Stimulated activated naive CD8-positive, alpha-beta T cell treated with anti-CD3 and anti-CD28 coated beads, Interleukin-15, Interleukin-2, amounts not matched to agents 100 ng/mL and 50 ng/mL, for 24 hours (primary cell): Measurements from ENCODE around the gene SLIT3.

Experiments
- H3K27ac Mint-ChIP-seq: one replicate; pipeline ENCODE4 v1.8.0; 2021; ENCODE audit warnings: mild to moderate bottlenecking, mixed read lengths
- H3K27me3 Mint-ChIP-seq: one replicate; pipeline ENCODE4 v1.8.0; 2021; ENCODE audit warnings: mixed read lengths
- H3K36me3 Mint-ChIP-seq: one replicate; pipeline ENCODE4 v1.8.0; 2021; ENCODE audit warnings: low read depth, mixed read lengths
- H3K4me1 Mint-ChIP-seq: one replicate; pipeline ENCODE4 v1.8.0; 2021; ENCODE audit warnings: low read depth, mixed read lengths
- H3K4me3 Mint-ChIP-seq: one replicate; pipeline ENCODE4 v1.8.0; 2021; ENCODE audit warnings: mild to moderate bottlenecking, mixed read lengths
- H3K9me3 Mint-ChIP-seq: one replicate; pipeline ENCODE4 v1.8.0; 2021; ENCODE audit warnings: mixed read lengths

The SLIT3 gene

GRCh38 chr5:169263591-169263990, 37.3 kb downstream of the SLIT3 start:
- Mint-ChIP-seq H3K9me3 (peaks cover 4% of the 10 kb centered on the region), H3K36me3 (no peaks in the 10 kb centered on the region), H3K27me3 (peaks cover 6% of the 10 kb centered on the region), H3K27ac (no peak overlapping the region), H3K4me1 (no peaks in the 10 kb centered on the region), H3K4me3 (no peak overlapping the region)

- no peak overlapping the region for H3K27ac Mint-ChIP-seq
- H3K9me3 Mint-ChIP-seq = peaks cover 4% of the 10 kb centered on the region
- H3K4me3 Mint-ChIP-seq = no peak overlapping the region
- no peaks in the 10 kb centered on the region for H3K4me1 Mint-ChIP-seq
- H3K27me3 Mint-ChIP-seq = peaks cover 6% of the 10 kb centered on the region
- no peaks in the 10 kb centered on the region for H3K36me3 Mint-ChIP-seq
Measured at GRCh38 chr5:169260896-169261569, 39.9 kb downstream of the SLIT3 start.

- no peak overlapping the region for H3K4me3 Mint-ChIP-seq
- H3K27me3 Mint-ChIP-seq = peaks cover 6% of the 10 kb centered on the region
- no peaks in the 10 kb centered on the region for H3K4me1 Mint-ChIP-seq
- H3K36me3 Mint-ChIP-seq = no peaks in the 10 kb centered on the region
- H3K9me3 Mint-ChIP-seq = peaks cover 4% of the 10 kb centered on the region
- no peak overlapping the region for H3K27ac Mint-ChIP-seq
Measured at GRCh38 chr5:169258372-169259000, 42.5 kb downstream of the SLIT3 start.

- Mint-ChIP-seq H3K27me3 (peaks cover 1% of the 10 kb centered on the region), H3K27ac (no peak overlapping the region), H3K4me3 (no peak overlapping the region), H3K36me3 (no peaks in the 10 kb centered on the region), H3K9me3 (peaks cover 4% of the 10 kb centered on the region), H3K4me1 (no peaks in the 10 kb centered on the region)
Measured at GRCh38 chr5:169256191-169256590, 44.7 kb downstream of the SLIT3 start.

GRCh38 chr5:169253071-169253470, 47.9 kb downstream of the SLIT3 start:
- no peak overlapping the region for H3K4me3 Mint-ChIP-seq

GRCh38 chr5:169251333-169252084, 49.4 kb downstream of the SLIT3 start:
- Mint-ChIP-seq H3K4me3 (no peak overlapping the region), H3K9me3 (no peaks in the 10 kb centered on the region), H3K4me1 (no peaks in the 10 kb centered on the region), H3K27me3 (peaks cover 3% of the 10 kb centered on the region), H3K27ac (no peak overlapping the region), H3K36me3 (no peaks in the 10 kb centered on the region)

More at GRCh38 chr5:169253071-169253470, 47.9 kb downstream of the SLIT3 start:
- no peak overlapping the region for H3K27ac Mint-ChIP-seq
- H3K9me3 Mint-ChIP-seq = no peaks in the 10 kb centered on the region
- H3K4me1 Mint-ChIP-seq = no peaks in the 10 kb centered on the region
- H3K36me3 Mint-ChIP-seq = no peaks in the 10 kb centered on the region
- no peaks in the 10 kb centered on the region for H3K27me3 Mint-ChIP-seq

GRCh38 chr5:169250887-169251286, 50.1 kb downstream of the SLIT3 start:
- no peaks in the 10 kb centered on the region for H3K4me1 Mint-ChIP-seq
- H3K9me3 Mint-ChIP-seq = no peaks in the 10 kb centered on the region
- H3K27ac Mint-ChIP-seq = no peak overlapping the region
- no peaks in the 10 kb centered on the region for H3K36me3 Mint-ChIP-seq
- H3K27me3 Mint-ChIP-seq = peaks cover 3% of the 10 kb centered on the region
- H3K4me3 Mint-ChIP-seq = no peak overlapping the region

- Mint-ChIP-seq H3K4me1 (no peaks in the 10 kb centered on the region), H3K4me3 (no peak overlapping the region), H3K36me3 (no peaks in the 10 kb centered on the region), H3K9me3 (no peaks in the 10 kb centered on the region), H3K27ac (no peak overlapping the region), H3K27me3 (peaks cover 3% of the 10 kb centered on the region)
Measured at GRCh38 chr5:169248996-169249395, 51.9 kb downstream of the SLIT3 start.

GRCh38 chr5:169248550-169248949, 52.4 kb downstream of the SLIT3 start:
- H3K4me3 Mint-ChIP-seq = no peak overlapping the region
- H3K27me3 Mint-ChIP-seq = peaks cover 4% of the 10 kb centered on the region
- no peaks in the 10 kb centered on the region for H3K4me1 Mint-ChIP-seq

GRCh38 chr5:169244812-169245211, 56.1 kb downstream of the SLIT3 start:
- no peak overlapping the region for H3K4me3 Mint-ChIP-seq
- no peak overlapping the region for H3K27ac Mint-ChIP-seq
- peaks cover 4% of the 10 kb centered on the region for H3K9me3 Mint-ChIP-seq
- peaks cover 12% of the 10 kb centered on the region for H3K27me3 Mint-ChIP-seq
- no peaks in the 10 kb centered on the region for H3K4me1 Mint-ChIP-seq
- H3K36me3 Mint-ChIP-seq = no peaks in the 10 kb centered on the region

More at GRCh38 chr5:169248550-169248949, 52.4 kb downstream of the SLIT3 start:
- H3K36me3 Mint-ChIP-seq = no peaks in the 10 kb centered on the region
- no peak overlapping the region for H3K27ac Mint-ChIP-seq
- no peaks in the 10 kb centered on the region for H3K9me3 Mint-ChIP-seq

- Mint-ChIP-seq H3K27ac (no peak overlapping the region), H3K4me1 (no peaks in the 10 kb centered on the region), H3K9me3 (peaks cover 4% of the 10 kb centered on the region), H3K27me3 (peaks cover 12% of the 10 kb centered on the region), H3K4me3 (no peak overlapping the region), H3K36me3 (no peaks in the 10 kb centered on the region)
Measured at GRCh38 chr5:169243651-169244422, 57.1 kb downstream of the SLIT3 start.

GRCh38 chr5:169242849-169243186, 58.1 kb downstream of the SLIT3 start:
- no peak overlapping the region for H3K4me3 Mint-ChIP-seq

GRCh38 chr5:169242175-169242848, 58.6 kb downstream of the SLIT3 start:
- Mint-ChIP-seq H3K9me3 (peaks cover 5% of the 10 kb centered on the region), H3K36me3 (no peaks in the 10 kb centered on the region), H3K4me3 (no peak overlapping the region), H3K27ac (no peak overlapping the region), H3K4me1 (no peaks in the 10 kb centered on the region), H3K27me3 (peaks cover 12% of the 10 kb centered on the region)

More at GRCh38 chr5:169242849-169243186, 58.1 kb downstream of the SLIT3 start:
- Mint-ChIP-seq H3K4me1 (no peaks in the 10 kb centered on the region), H3K27ac (no peak overlapping the region), H3K9me3 (peaks cover 4% of the 10 kb centered on the region), H3K36me3 (no peaks in the 10 kb centered on the region), H3K27me3 (peaks cover 12% of the 10 kb centered on the region)

- Mint-ChIP-seq H3K9me3 (no peaks in the 10 kb centered on the region), H3K27me3 (no peaks in the 10 kb centered on the region), H3K27ac (no peak overlapping the region), H3K4me1 (no peaks in the 10 kb centered on the region), H3K36me3 (no peaks in the 10 kb centered on the region), H3K4me3 (no peak overlapping the region)
Measured at GRCh38 chr5:169229342-169229892, 71.5 kb downstream of the SLIT3 start.
